ENCODE data around the gene RAB25. TPM values are rescaled to one million over a fixed set of nuclear protein-coding genes. Genes with fewer than 3 reads are reported as not detected.

The RAB25 gene
- total and polyA plus RNA-seq, 2 of the 13 experiments (the other 11 are each of a cell fraction or from before 2014, with no cell fraction given) = 0.20 to 0.22 TPM

DNA sequence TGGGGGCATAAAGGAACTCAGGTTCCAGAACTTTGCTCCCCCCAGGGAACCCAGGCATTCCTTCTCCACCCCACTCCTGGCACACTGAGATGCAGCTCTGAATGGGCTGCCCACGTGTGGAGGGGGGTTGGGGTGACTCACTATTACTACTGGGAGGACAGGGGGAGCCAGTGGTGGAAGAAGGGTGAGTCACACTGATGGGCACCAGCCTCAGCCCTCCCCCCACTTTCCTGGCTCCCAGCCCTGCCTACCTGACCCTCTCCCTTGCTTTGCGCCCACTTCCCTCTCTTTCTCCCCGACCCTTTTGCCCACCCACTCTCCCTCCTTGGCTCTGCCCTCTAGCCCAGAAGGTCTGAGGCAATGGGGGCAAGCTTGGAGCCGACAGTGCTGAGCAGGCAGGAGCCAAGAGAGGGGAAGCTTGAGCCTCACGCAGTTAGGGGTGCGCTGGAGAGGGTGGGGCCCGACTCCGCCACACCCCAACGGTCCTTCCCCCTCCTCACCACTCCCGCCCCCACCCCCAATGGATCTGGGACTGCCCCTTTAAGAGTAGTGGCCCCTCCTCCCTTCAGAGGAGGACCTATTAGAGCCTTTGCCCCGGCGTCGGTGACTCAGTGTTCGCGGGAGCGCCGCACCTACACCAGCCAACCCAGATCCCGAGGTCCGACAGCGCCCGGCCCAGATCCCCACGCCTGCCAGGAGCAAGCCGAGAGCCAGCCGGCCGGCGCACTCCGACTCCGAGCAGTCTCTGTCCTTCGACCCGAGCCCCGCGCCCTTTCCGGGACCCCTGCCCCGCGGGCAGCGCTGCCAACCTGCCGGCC is 53.4 kb downstream of the RAB25 start, which contains the start of gene LMNA (continued):
- TF ChIP-seq, protein P1, sequence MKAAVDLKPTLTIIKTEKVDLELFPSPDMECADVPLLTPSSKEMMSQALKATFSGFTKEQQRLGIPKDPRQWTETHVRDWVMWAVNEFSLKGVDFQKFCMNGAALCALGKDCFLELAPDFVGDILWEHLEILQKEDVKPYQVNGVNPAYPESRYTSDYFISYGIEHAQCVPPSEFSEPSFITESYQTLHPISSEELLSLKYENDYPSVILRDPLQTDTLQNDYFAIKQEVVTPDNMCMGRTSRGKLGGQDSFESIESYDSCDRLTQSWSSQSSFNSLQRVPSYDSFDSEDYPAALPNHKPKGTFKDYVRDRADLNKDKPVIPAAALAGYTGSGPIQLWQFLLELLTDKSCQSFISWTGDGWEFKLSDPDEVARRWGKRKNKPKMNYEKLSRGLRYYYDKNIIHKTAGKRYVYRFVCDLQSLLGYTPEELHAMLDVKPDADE (CRISPR knock-in tag; IDR thresholded peaks at IDR 0.05) = no peak; the same call in 1 of the 2 replicates
- TF ChIP-seq GATAD2A (CRISPR knock-in tag; IDR thresholded peaks at IDR 0.05) = peak; percentile 27
- no peak for TF ChIP-seq HOXA9 (CRISPR knock-in tag; IDR thresholded peaks at IDR 0.05; ENCODE audit: borderline replicate concordance)
- TF ChIP-seq, protein P2, sequence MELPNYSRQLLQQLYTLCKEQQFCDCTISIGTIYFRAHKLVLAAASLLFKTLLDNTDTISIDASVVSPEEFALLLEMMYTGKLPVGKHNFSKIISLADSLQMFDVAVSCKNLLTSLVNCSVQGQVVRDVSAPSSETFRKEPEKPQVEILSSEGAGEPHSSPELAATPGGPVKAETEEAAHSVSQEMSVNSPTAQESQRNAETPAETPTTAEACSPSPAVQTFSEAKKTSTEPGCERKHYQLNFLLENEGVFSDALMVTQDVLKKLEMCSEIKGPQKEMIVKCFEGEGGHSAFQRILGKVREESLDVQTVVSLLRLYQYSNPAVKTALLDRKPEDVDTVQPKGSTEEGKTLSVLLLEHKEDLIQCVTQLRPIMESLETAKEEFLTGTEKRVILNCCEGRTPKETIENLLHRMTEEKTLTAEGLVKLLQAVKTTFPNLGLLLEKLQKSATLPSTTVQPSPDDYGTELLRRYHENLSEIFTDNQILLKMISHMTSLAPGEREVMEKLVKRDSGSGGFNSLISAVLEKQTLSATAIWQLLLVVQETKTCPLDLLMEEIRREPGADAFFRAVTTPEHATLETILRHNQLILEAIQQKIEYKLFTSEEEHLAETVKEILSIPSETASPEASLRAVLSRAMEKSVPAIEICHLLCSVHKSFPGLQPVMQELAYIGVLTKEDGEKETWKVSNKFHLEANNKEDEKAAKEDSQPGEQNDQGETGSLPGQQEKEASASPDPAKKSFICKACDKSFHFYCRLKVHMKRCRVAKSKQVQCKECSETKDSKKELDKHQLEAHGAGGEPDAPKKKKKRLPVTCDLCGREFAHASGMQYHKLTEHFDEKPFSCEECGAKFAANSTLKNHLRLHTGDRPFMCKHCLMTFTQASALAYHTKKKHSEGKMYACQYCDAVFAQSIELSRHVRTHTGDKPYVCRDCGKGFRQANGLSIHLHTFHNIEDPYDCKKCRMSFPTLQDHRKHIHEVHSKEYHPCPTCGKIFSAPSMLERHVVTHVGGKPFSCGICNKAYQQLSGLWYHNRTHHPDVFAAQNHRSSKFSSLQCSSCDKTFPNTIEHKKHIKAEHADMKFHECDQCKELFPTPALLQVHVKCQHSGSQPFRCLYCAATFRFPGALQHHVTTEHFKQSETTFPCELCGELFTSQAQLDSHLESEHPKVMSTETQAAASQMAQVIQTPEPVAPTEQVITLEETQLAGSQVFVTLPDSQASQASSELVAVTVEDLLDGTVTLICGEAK (IDR thresholded peaks at IDR 0.05) = no peak
- TF ChIP-seq, protein P2 (CRISPR knock-in tag; IDR thresholded peaks at IDR 0.05) = no peak
- TF ChIP-seq ZNF740 (CRISPR knock-in tag; IDR thresholded peaks at IDR 0.05) = no peak
- no peak for TF ChIP-seq AGO1 (IDR thresholded peaks at IDR 0.05; ENCODE audit: low read depth, low read length, poor library complexity, severe bottlenecking)
- no peak for TF ChIP-seq NR2F6 (IDR thresholded peaks at IDR 0.05)
- no peak for TF ChIP-seq NR2F6 (CRISPR knock-in tag; IDR thresholded peaks at IDR 0.05)
- no peak for TF ChIP-seq ZSCAN30 (CRISPR knock-in tag; IDR thresholded peaks at IDR 0.05)
- TF ChIP-seq, protein P3, sequence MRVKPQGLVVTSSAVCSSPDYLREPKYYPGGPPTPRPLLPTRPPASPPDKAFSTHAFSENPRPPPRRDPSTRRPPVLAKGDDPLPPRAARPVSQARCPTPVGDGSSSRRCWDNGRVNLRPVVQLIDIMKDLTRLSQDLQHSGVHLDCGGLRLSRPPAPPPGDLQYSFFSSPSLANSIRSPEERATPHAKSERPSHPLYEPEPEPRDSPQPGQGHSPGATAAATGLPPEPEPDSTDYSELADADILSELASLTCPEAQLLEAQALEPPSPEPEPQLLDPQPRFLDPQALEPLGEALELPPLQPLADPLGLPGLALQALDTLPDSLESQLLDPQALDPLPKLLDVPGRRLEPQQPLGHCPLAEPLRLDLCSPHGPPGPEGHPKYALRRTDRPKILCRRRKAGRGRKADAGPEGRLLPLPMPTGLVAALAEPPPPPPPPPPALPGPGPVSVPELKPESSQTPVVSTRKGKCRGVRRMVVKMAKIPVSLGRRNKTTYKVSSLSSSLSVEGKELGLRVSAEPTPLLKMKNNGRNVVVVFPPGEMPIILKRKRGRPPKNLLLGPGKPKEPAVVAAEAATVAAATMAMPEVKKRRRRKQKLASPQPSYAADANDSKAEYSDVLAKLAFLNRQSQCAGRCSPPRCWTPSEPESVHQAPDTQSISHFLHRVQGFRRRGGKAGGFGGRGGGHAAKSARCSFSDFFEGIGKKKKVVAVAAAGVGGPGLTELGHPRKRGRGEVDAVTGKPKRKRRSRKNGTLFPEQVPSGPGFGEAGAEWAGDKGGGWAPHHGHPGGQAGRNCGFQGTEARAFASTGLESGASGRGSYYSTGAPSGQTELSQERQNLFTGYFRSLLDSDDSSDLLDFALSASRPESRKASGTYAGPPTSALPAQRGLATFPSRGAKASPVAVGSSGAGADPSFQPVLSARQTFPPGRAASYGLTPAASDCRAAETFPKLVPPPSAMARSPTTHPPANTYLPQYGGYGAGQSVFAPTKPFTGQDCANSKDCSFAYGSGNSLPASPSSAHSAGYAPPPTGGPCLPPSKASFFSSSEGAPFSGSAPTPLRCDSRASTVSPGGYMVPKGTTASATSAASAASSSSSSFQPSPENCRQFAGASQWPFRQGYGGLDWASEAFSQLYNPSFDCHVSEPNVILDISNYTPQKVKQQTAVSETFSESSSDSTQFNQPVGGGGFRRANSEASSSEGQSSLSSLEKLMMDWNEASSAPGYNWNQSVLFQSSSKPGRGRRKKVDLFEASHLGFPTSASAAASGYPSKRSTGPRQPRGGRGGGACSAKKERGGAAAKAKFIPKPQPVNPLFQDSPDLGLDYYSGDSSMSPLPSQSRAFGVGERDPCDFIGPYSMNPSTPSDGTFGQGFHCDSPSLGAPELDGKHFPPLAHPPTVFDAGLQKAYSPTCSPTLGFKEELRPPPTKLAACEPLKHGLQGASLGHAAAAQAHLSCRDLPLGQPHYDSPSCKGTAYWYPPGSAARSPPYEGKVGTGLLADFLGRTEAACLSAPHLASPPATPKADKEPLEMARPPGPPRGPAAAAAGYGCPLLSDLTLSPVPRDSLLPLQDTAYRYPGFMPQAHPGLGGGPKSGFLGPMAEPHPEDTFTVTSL (CRISPR knock-in tag; IDR thresholded peaks at IDR 0.05; ENCODE audit: borderline replicate concordance) = no peak
- TF ChIP-seq GLI4 (CRISPR knock-in tag; IDR thresholded peaks at IDR 0.05; ENCODE audit: borderline replicate concordance) = no peak; the same call in 1 of the 2 replicates
- no peak for TF ChIP-seq JARID2 (CRISPR knock-in tag; IDR thresholded peaks at IDR 0.05; ENCODE audit: insufficient replicate concordance)
